ENCODE measurements around the gene ZNF766.
"Not testable (repeated sequence)": the region's sequence is repeated elsewhere in the genome, so short reads cannot be mapped to it uniquely, and the experiment has no call there.

The ZNF766 gene

GRCh38 chr19:52275988-52276387, 6.6 kb downstream of the ZNF766 start:
- no peak for DNase-seq (ENCODE audit: low read depth in 2 of 2)

- DNase-seq (ENCODE audit: low read depth in 2 of 2), result no peak
Measured at GRCh38 chr19:52277471-52277870, 8.1 kb downstream of the ZNF766 start.

GRCh38 chr19:52286256-52286655, 16.9 kb downstream of the ZNF766 start:
- no peak for DNase-seq (ENCODE audit: low read depth in 2 of 2)

GRCh38 chr19:52291781-52292180, 22.4 kb downstream of the ZNF766 start:
- no peak for DNase-seq (ENCODE audit: low read depth in 2 of 2)

GRCh38 chr19:52292946-52293345, 23.6 kb downstream of the ZNF766 start:
- DNase-seq (ENCODE audit: low read depth in 2 of 2), result not testable (repeated sequence)

- no peak for DNase-seq (ENCODE audit: low read depth in 2 of 2)
Measured at GRCh38 chr19:52296400-52296772, 27.0 kb downstream of the ZNF766 start.

- peak; percentile 55 to 59 for DNase-seq (ENCODE audit: low read depth in 2 of 2)
Measured at GRCh38 chr19:52296773-52297600, 27.6 kb downstream of the ZNF766 start, which contains the start of gene ZNF480. ZNF480 (plus strand) TSS chr19:52297169; CDS start chr19:52300413, 3,244 bp downstream.

- no peak for DNase-seq (ENCODE audit: low read depth in 2 of 2)
Measured at GRCh38 chr19:52297601-52298364, 28.4 kb downstream of the ZNF766 start.

- no peak for DNase-seq (ENCODE audit: low read depth in 2 of 2)
Measured at GRCh38 chr19:52307275-52307674, 37.9 kb downstream of the ZNF766 start.

GRCh38 chr19:52322429-52322828, 53.0 kb downstream of the ZNF766 start:
- DNase-seq (ENCODE audit: low read depth in 2 of 2), result no peak

- DNase-seq (ENCODE audit: low read depth in 2 of 2), result no peak
Measured at GRCh38 chr19:52331757-52332156, 62.4 kb downstream of the ZNF766 start.

GRCh38 chr19:52335768-52336116, 66.4 kb downstream of the ZNF766 start:
- no peak for DNase-seq (ENCODE audit: low read depth in 2 of 2)

GRCh38 chr19:52336117-52336790, 66.9 kb downstream of the ZNF766 start, which contains the start of gene ZNF610:
ZNF610 (plus strand) TSS chr19:52336243; CDS start chr19:52349173, 12,930 bp downstream.
- peak; percentile 68 to 72 for DNase-seq (ENCODE audit: low read depth in 2 of 2)

GRCh38 chr19:52336791-52337381, 67.5 kb downstream of the ZNF766 start:
- DNase-seq (ENCODE audit: low read depth in 2 of 2), result no peak

GRCh38 chr19:52339022-52339421, 69.6 kb downstream of the ZNF766 start:
- not testable (repeated sequence) for DNase-seq (ENCODE audit: low read depth in 2 of 2)

GRCh38 chr19:52343548-52343947, 74.2 kb downstream of the ZNF766 start:
- DNase-seq (ENCODE audit: low read depth in 2 of 2), result peak in 1 of 2 donors; percentile 13

GRCh38 chr19:52345162-52345561, 75.8 kb downstream of the ZNF766 start:
- no peak for DNase-seq (ENCODE audit: low read depth in 2 of 2)

Measured in stimulated activated CD8-positive, alpha-beta memory T cell treated with anti-CD3 and anti-CD28 coated beads, Interleukin-15, amount 100 ng/mL, for 4 hours (primary cell).